IPS-18a (cell line): ENCODE measurements around the gene IRGM.
A peak's percentile ranks its signal among the peaks of the same experiment; 100 is the strongest.
"Not testable (repeated sequence)": the region's sequence is repeated elsewhere in the genome, so short reads cannot be mapped to it uniquely, and the experiment has no call there.

Experiments used
- H3K27ac ChIP-seq: one replicate; pipeline ENCODE4 v1.5.1; 2013; ENCODE audit warnings: low read length
- H3K27me3 ChIP-seq: one replicate; pipeline ENCODE4 v1.6.1; 2013; ENCODE audit warnings: mild to moderate bottlenecking, low read length; ENCODE audit not compliant: control insufficient read depth, insufficient read depth
- H3K36me3 ChIP-seq: one replicate; pipeline ENCODE4 v1.6.1; 2013; ENCODE audit warnings: low read depth, low read length; ENCODE audit not compliant: control insufficient read depth
- H3K4me1 ChIP-seq: one replicate; pipeline ENCODE4 v1.6.1; 2013; ENCODE audit warnings: low read depth, low read length; ENCODE audit not compliant: control insufficient read depth
- H3K4me3 ChIP-seq: one replicate; pipeline ENCODE4 v1.5.1; 2013; ENCODE audit warnings: low read length
- H3K9ac ChIP-seq: one replicate; pipeline ENCODE4 v1.6.1; 2013; ENCODE audit warnings: mild to moderate bottlenecking, low read length, moderate library complexity
- H3K9me3 ChIP-seq: one replicate; pipeline ENCODE4 v1.6.1; 2013; ENCODE audit warnings: low read depth, low read length; ENCODE audit not compliant: control insufficient read depth

Gene IRGM

DNA sequence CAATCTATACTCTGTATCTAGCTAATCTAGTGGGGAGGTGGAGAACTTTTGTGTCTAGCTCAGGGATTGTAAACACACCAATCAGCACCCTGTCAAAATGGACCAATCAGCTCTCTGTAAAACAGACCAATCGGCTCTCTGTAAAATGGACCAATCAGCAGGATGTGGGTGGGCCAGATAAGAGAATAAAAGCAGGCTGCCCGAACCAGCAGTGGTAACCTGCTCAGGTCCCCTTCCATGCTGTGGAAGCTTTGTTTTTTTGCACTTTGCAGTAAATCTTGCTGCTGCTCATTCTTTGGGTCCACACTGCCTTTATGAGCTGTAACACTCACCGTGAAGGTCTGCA is at the start of gene IRGM:
Gene IRGM (plus strand): TSS at position 214 of the 346 bp plus-strand sequence. CDS start 1,603 bp downstream, outside the sequence.
- not testable (repeated sequence) for H3K27me3 ChIP-seq, H3K9me3 ChIP-seq, H3K4me1 ChIP-seq, H3K9ac ChIP-seq, H3K4me3 ChIP-seq, H3K27ac ChIP-seq, H3K36me3 ChIP-seq

- Histone ChIP-seq H3K36me3 (no peaks in the 10 kb centered on the region), H3K27me3 (no peaks in the 10 kb centered on the region)
Measured at GRCh38 chr5:150797384-150797783, 48.9 kb upstream of the IRGM start.

GRCh38 chr5:150801117-150801927 is 45.0 kb upstream of the IRGM start:
- H3K36me3 ChIP-seq: no peaks in the 10 kb centered on the region
- H3K4me3 ChIP-seq: peak overlapping the region; percentile 77
- H3K9me3 ChIP-seq: no peaks in the 10 kb centered on the region
- H3K4me1 ChIP-seq: no peaks in the 10 kb centered on the region
- no peak overlapping the region for H3K27ac ChIP-seq
- peaks cover under 1% of the 10 kb centered on the region for H3K27me3 ChIP-seq
- peak overlapping the region; percentile 41 for H3K9ac ChIP-seq

More at GRCh38 chr5:150797384-150797783, 48.9 kb upstream of the IRGM start:
- no peaks in the 10 kb centered on the region for H3K9me3 ChIP-seq
- no peaks in the 10 kb centered on the region for H3K4me1 ChIP-seq
- H3K27ac ChIP-seq: no peak overlapping the region
- no peak overlapping the region for H3K4me3 ChIP-seq
- no peak overlapping the region for H3K9ac ChIP-seq

GRCh38 chr5:150804388-150804787 is 41.9 kb upstream of the IRGM start:
- Histone ChIP-seq H3K4me1 (no peaks in the 10 kb centered on the region), H3K27me3 (peaks cover 23% of the 10 kb centered on the region), H3K27ac (no peak overlapping the region), H3K9me3 (no peaks in the 10 kb centered on the region), H3K4me3 (no peak overlapping the region), H3K9ac (no peak overlapping the region), H3K36me3 (no peaks in the 10 kb centered on the region)

GRCh38 chr5:150809363-150809762 is 37.0 kb upstream of the IRGM start:
- no peak overlapping the region for H3K4me3 ChIP-seq
- H3K9ac ChIP-seq: no peak overlapping the region
- no peaks in the 10 kb centered on the region for H3K36me3 ChIP-seq
- peaks cover 30% of the 10 kb centered on the region for H3K27me3 ChIP-seq
- H3K27ac ChIP-seq: no peak overlapping the region
- H3K4me1 ChIP-seq: no peaks in the 10 kb centered on the region
- H3K9me3 ChIP-seq: no peaks in the 10 kb centered on the region

DNA sequence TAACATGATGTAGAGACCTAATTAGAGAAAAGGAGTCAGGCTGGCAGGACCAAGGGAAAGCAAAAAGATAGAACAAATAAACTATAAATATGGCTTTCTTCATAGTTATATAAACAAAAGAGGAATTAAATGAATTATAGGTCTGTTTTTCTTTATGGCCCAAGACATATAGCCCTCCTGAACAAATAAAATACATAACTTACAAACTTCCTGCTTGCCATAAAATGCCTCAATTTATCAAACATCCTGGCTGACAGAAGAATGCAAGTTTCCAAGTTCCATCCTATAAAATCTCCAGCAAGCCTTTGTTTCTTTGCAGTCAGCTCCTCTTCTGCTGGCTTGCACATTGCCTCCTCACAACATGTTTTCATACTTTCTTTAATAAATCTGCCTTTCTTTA is 31.3 kb upstream of the IRGM start:
- no peaks in the 10 kb centered on the region for H3K4me1 ChIP-seq
- peaks cover 5% of the 10 kb centered on the region for H3K27me3 ChIP-seq
- peaks cover 4% of the 10 kb centered on the region for H3K9me3 ChIP-seq
- no peak overlapping the region for H3K9ac ChIP-seq
- no peak overlapping the region for H3K4me3 ChIP-seq
- no peaks in the 10 kb centered on the region for H3K36me3 ChIP-seq
- H3K27ac ChIP-seq: no peak overlapping the region

GRCh38 chr5:150816946-150817345 is 29.4 kb upstream of the IRGM start:
- Histone ChIP-seq H3K4me3 (no peak overlapping the region), H3K4me1 (no peaks in the 10 kb centered on the region), H3K36me3 (no peaks in the 10 kb centered on the region), H3K27ac (no peak overlapping the region), H3K9ac (no peak overlapping the region), H3K27me3 (no peaks in the 10 kb centered on the region), H3K9me3 (peaks cover 4% of the 10 kb centered on the region)

DNA sequence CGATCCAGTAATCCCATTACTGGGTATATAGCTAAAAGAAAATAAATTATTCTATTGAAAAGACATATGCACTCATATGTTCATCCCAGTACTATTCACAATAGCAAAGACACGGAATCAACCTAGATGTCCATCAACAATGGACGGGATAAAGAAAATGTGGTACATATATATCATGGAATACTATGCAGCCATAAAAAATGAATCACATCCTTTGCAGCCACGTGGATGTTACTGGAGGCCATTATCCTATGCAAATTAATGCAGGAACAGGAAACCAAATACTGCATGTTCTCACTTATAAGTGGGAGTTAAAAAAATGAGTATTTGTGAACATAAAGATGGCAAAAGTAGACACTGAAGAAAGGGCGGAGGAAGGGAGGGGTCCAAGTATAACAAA is 16.6 kb upstream of the IRGM start:
- Histone ChIP-seq H3K9ac (no peak overlapping the region), H3K36me3 (no peaks in the 10 kb centered on the region), H3K27ac (no peak overlapping the region), H3K27me3 (no peaks in the 10 kb centered on the region), H3K4me3 (no peak overlapping the region), H3K9me3 (peaks cover 27% of the 10 kb centered on the region), H3K4me1 (no peaks in the 10 kb centered on the region)

DNA sequence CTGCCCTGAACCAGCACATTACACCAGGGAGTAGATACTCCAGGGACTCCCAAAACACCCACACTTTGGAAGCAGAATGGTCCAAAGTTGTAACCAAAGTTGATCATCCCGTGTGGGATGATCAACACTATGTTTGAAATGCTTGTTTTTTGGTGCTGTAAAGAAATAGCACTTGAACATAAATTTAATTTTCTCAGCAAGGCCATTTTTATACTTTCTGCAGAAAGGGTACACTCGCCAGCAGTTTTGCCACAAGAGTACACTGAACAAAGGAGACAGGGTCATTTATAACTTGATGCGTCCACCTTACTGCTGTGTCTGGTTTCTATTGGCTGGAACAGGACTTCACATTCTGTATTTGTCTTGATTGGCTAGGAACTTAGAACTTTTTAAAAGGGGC is 14.5 kb upstream of the IRGM start:
- H3K4me3 ChIP-seq, H3K4me1 ChIP-seq, H3K36me3 ChIP-seq, H3K9ac ChIP-seq, H3K27ac ChIP-seq, H3K27me3 ChIP-seq: not testable (repeated sequence)
- H3K9me3 ChIP-seq: peaks cover 32% of the 10 kb centered on the region

- Histone ChIP-seq H3K27me3 (no peaks in the 10 kb centered on the region), H3K36me3 (no peaks in the 10 kb centered on the region), H3K9ac (no peak overlapping the region), H3K9me3 (peaks cover 16% of the 10 kb centered on the region), H3K27ac (no peak overlapping the region), H3K4me3 (no peak overlapping the region), H3K4me1 (no peaks in the 10 kb centered on the region)
Measured at GRCh38 chr5:150836064-150836463, 10.3 kb upstream of the IRGM start.

DNA sequence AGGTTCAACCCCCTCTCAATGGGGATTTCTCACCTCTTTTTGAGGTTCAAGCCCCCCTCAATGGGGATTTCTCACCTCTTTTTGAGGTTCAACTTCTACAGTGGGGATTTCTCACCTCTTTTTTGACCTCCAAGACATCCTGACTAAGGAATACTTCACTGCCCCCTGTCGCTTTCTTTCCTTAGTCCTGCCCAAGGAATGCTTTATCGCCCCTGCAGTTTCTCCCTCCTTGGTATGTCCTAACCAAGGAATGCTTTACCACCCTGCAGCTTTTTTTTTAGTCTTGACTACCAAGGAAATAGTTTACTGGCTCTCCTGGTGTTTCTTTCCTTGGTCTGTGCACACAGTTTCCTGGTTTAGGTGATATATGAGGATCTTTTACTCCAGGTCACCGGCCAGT is 9.6 kb upstream of the IRGM start:
- Histone ChIP-seq H3K36me3 (no peaks in the 10 kb centered on the region), H3K27ac (no peak overlapping the region), H3K4me3 (no peak overlapping the region), H3K4me1 (no peaks in the 10 kb centered on the region), H3K9ac (no peak overlapping the region), H3K9me3 (peaks cover 15% of the 10 kb centered on the region), H3K27me3 (no peaks in the 10 kb centered on the region)

- H3K9ac ChIP-seq, H3K4me1 ChIP-seq, H3K36me3 ChIP-seq, H3K4me3 ChIP-seq, H3K9me3 ChIP-seq, H3K27me3 ChIP-seq, H3K27ac ChIP-seq: not testable (repeated sequence)
Measured at GRCh38 chr5:150845185-150845859, 999 bp upstream of the IRGM start.
